Caki2 (cell line): ENCODE results near the gene OR5A1. TPM values are rescaled to one million over a fixed set of nuclear protein-coding genes. Genes with fewer than 3 reads are reported as not detected.

ENCODE experiments used
- DNase-seq: peaks from one replicate; pipeline ENCODE4 v3.0.0-alpha.2; 2015; ENCODE audit warnings: low read depth
- in situ Hi-C: cut with HindIII; loops from 2 replicates; pipeline ENCODE4 v1.10.0; 2016; ENCODE audit warnings: low sequenced_read_pairs, low pct_unique_long_range_greater_than_20kb, mixed read lengths
- total RNA-seq: library from RNA; depleted of rRNA; stranded (reverse); fragments of >200 nt; shearing (Covaris generic); gene quantifications from 2 replicates; pipeline ENCODE4 v1.2.3, GENCODE V29; 2014; ENCODE audit warnings: low replicate concordance; rRNA removed

The OR5A1 gene
- total RNA-seq, 1 experiment from 2014 or later: not detected

GRCh38 chr11:59459916-59460315 is 23.6 kb downstream of the OR5A1 start:
- in situ Hi-C loops: no loop called here
- DNase-seq: no peak

- no peak for DNase-seq
- in situ Hi-C loops: no loop called here
Measured at GRCh38 chr11:59463190-59463641, 26.9 kb downstream of the OR5A1 start.

GRCh38 chr11:59473015-59473414 is 36.7 kb downstream of the OR5A1 start, which contains the start of gene OR4D10:
TSS of gene OR4D10 (plus strand) at chr11:59473315. CDS start at chr11:59477430, 4,115 bp downstream.
- in situ Hi-C loops: no loop called here
- DNase-seq: no peak

GRCh38 chr11:59475176-59475575 is 38.9 kb downstream of the OR5A1 start:
- in situ Hi-C loops: no loop called here
- no peak for DNase-seq

GRCh38 chr11:59479906-59480305 is 43.6 kb downstream of the OR5A1 start:
- DNase-seq: no peak
- in situ Hi-C loops: no loop called here

GRCh38 chr11:59480359-59480758 is 44.1 kb downstream of the OR5A1 start:
- in situ Hi-C loops: no loop called here
- DNase-seq: no peak

Other genes with a start within 250 kb of the OR5A1 start
- not detected in 2 replicates for gene MPEG1, start 223.5 kb upstream of the OR5A1 start, total RNA-seq
- not detected in 2 replicates for gene OR5AN1, start 77.6 kb upstream of the OR5A1 start, total RNA-seq
- gene OR5A2, start 10.1 kb upstream of the OR5A1 start, total RNA-seq: not detected in 2 replicates
- gene OR4D6, start 20.5 kb downstream of the OR5A1 start, total RNA-seq: not detected in 2 replicates
- gene OR4D10, start 36.8 kb downstream of the OR5A1 start, total RNA-seq: not detected in 2 replicates
- gene OR4D11, start 67.1 kb downstream of the OR5A1 start, total RNA-seq: not detected in 2 replicates
- gene OR4D9, start 75.1 kb downstream of the OR5A1 start, total RNA-seq: not detected in 2 replicates
- 15.4 and 24.5 TPM in 2 replicates for gene OSBP, start 179.3 kb downstream of the OR5A1 start, total RNA-seq
- 6.5 and 7.4 TPM in 2 replicates for gene PATL1, start 232.6 kb downstream of the OR5A1 start, total RNA-seq